Ovary (tissue), 3 donors: ENCODE data around the gene MAGEC1.

Experiments used
- CTCF ChIP-seq, 3 donors: fragments of 450-650 bp in 2 of 3; fragments of 200-600 bp in 1 of 3; IDR thresholded peaks; one replicate each; pipeline versions ENCODE4 v1.5.1 to v1.8.0; 2016 to 2022; ENCODE audit warnings: antibody characterized with exemption in 3 of 3, mild to moderate bottlenecking in 1 of 3
- POLR2A ChIP-seq: fragments of 450-650 bp; IDR thresholded peaks from one replicate; pipeline ENCODE4 v1.6.1; 2017; ENCODE audit warnings: antibody characterized with exemption, mild to moderate bottlenecking, moderate library complexity
- donor health status: DM: no; HTN: no; CAD: no.

- no peak for TF ChIP-seq CTCF (IDR thresholded peaks at IDR 0.05)
- no peak for TF ChIP-seq POLR2A
Observed at GRCh38 chrX:141928432-141928831, 24.7 kb downstream of the MAGEC1 start.
